Fibroblast of the aortic adventitia (primary cell): ENCODE data around the gene NKAPL. TPM values are rescaled to one million over a fixed set of nuclear protein-coding genes. Genes with fewer than 3 reads are reported as not detected.

Experiments used
- DNase-seq: peaks from one replicate; pipeline ENCODE4 v3.0.0-alpha.2; 2010; ENCODE audit warnings: low read depth
- H3K4me3 ChIP-seq: 2 replicates; pipeline ENCODE4 v1.5.1; 2011; ENCODE audit warnings: low read depth, mild to moderate bottlenecking, control low read depth, low read length, moderate library complexity
- total RNA-seq: library from RNA; depleted of rRNA; stranded (reverse); fragments of >200 nt; gene quantifications from 2 replicates; pipeline ENCODE4 v1.2.3, GENCODE V29; 2012; ENCODE audit warnings: low replicate concordance
- TF ChIP-seq, protein P1 (sequence below): IDR thresholded peaks from 2 replicates; pipeline ENCODE4 v1.5.1; 2011; ENCODE audit warnings: mild to moderate bottlenecking, low read length, control low read depth, inconsistent platforms; ENCODE audit not compliant: insufficient read depth

The NKAPL gene
- total RNA-seq, 1 donor, result 1.3 TPM

GRCh38 chr6:28257042-28257441, 2.1 kb upstream of the NKAPL start:
- TF ChIP-seq, protein P1, sequence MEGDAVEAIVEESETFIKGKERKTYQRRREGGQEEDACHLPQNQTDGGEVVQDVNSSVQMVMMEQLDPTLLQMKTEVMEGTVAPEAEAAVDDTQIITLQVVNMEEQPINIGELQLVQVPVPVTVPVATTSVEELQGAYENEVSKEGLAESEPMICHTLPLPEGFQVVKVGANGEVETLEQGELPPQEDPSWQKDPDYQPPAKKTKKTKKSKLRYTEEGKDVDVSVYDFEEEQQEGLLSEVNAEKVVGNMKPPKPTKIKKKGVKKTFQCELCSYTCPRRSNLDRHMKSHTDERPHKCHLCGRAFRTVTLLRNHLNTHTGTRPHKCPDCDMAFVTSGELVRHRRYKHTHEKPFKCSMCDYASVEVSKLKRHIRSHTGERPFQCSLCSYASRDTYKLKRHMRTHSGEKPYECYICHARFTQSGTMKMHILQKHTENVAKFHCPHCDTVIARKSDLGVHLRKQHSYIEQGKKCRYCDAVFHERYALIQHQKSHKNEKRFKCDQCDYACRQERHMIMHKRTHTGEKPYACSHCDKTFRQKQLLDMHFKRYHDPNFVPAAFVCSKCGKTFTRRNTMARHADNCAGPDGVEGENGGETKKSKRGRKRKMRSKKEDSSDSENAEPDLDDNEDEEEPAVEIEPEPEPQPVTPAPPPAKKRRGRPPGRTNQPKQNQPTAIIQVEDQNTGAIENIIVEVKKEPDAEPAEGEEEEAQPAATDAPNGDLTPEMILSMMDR, result no peak
- no peak for DNase-seq
- no peak overlapping the region for H3K4me3 ChIP-seq

- TF ChIP-seq, protein P1, result no peak
- H3K4me3 ChIP-seq, result no peak overlapping the region
- no peak for DNase-seq
These were observed 4.8 kb downstream of the NKAPL start for GRCh38 chr6:28263922-28264321.

GRCh38 chr6:28264834-28265401, 5.8 kb downstream of the NKAPL start:
- DNase-seq, result no peak
- TF ChIP-seq, protein P1, result no peak
- H3K4me3 ChIP-seq, result no peak overlapping the region

DNA sequence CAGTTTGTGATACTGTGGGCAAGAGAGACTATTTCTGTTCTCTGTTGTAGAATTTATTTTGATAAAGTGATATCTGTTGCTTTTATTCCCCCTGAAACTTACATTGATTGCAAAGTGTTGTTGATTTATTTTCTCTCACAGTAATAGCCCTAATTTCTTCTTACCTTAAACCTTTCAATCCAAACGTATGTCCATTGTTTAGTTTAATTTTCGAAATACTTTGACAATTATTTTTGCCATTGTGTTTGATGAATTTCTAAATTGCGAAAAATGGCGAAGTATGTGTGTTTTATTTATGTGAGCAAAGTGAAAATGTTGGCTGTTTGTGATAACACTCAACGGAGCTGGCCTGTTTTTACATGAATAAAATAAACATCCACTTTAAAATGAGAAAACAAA, 7.5 kb downstream of the NKAPL start:
- TF ChIP-seq, protein P1, result no peak
- H3K4me3 ChIP-seq, result peak overlapping the region; percentile 69

DNA sequence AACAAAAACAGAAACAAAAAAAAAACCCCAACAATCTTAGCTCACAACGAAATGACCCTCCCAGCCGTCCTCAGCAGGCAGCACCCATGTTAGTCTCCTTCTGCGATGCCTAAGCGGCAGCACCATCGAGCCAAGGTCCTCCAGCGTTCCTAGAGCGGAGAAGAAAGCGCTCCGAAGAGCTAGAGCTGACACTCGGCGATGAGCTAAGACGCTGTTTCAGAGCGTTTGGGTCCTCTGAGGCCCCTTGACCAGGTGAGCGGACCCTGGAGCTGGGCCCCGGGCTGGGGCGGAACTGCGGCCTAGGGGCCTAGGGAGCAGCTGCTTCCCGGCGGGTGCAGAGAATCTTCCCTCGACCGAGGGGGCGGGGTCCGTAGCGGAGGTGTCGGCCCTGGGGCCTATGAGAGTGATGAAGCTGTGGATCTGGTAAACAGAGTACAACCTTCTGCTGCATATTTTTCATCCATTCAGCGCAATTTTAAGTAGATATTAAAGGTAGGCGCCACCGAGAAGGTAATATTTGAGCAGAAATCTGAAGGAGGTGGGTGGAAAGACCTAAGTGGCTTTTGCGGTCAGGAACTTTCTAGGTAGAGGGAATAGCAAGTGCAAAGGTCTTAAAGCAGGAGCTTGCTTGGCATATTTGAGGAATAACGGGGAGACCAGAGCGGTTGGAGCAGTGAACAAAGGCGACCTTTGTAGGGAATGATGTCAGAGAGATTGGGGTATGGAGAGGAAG, 8.0 kb downstream of the NKAPL start, which contains the start of gene ZSCAN26:
Gene ZSCAN26, plus strand, starts transcription at position 182 of the 733 bp plus-strand sequence. CDS start 4,777 bp downstream, outside the sequence.
- TF ChIP-seq, protein P1, result no peak
- peak; percentile 94 for DNase-seq
- peak within 1 kb of the TSS; percentile 69 for H3K4me3 ChIP-seq

More for the DNA sequence above, 7.5 kb downstream of the NKAPL start:
- no peak for DNase-seq

GRCh38 chr6:28267695-28268059, 8.6 kb downstream of the NKAPL start:
- peak overlapping the region; percentile 69 for H3K4me3 ChIP-seq
- TF ChIP-seq, protein P1, result no peak
- DNase-seq, result no peak
